ENCODE data around the gene ISG15. TPM values are rescaled to one million over a fixed set of nuclear protein-coding genes. Genes with fewer than 3 reads are reported as not detected.

The ISG15 gene
- 10 to 100 TPM in 1 of 2 donors, 1 to 10 TPM in 1; 8.3 to 29.0 TPM for total RNA-seq

DNA sequence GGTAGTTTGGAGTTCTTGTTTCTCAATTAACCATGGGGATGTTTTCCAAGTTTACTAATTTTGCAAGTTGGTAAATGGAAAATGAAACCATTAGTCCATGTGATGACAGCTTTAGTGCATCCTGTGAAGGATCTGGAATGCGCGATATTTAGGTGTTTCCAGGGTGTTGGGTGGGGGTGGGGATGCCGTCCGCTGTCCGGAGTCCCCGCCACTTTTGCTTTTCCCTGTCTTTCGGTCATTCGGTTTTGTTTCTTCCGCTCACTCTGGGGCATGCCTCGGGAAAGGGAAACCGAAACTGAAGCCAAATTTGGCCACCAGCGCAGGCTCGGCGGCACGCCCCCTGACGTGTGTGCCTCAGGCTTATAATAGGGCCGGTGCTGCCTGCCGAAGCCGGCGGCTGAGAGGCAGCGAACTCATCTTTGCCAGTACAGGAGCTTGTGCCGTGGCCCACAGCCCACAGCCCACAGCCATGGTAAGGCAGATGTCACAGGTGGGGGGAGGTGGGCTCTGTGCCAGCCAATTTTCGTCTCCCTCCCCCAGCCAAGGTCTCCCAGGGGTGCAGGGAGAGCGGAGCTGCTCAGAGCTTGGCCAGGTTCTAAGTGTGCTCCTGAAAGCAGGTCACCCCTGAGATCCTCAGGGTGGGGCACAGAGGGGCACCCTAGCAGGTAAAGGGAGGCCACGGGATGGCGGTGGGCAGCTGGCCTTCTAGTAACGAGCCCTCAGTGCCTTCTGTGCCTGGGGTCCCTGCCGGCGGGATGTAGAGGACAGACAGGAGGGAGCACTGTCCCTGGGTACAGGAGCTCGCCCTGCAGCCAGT is at the start of gene ISG15:
Gene ISG15 (plus strand): TSS at position 393 of the 817 bp plus-strand sequence. CDS start 77 bp downstream, at position 470.
- H3K9me3 ChIP-seq, result no peaks in the 10 kb centered on the region
- H3K36me3 ChIP-seq (replicated peaks in 1 of 2; ENCODE audit: insufficient read depth in 1 of 2, low read depth in 2 of 2), result no peaks in the 10 kb centered on the region
- H3K4me1 ChIP-seq, result peaks cover 17% of the 10 kb centered on the region
- peak within 1 kb of the TSS; percentile 36 to 43 for H3K4me3 ChIP-seq
- intact Hi-C loops (cut with DNase I), result no loop called here
- peak within 1 kb of the TSS; percentile 85 to 91 (median 88) for H3K27ac ChIP-seq
- H3K27me3 ChIP-seq, result no peaks in the 10 kb centered on the region
- DNase-seq, result peak; percentile 88 to 93 (median 90)
- ATAC-seq, result peak; percentile 96
- TF ChIP-seq POLR2A (IDR thresholded peaks at IDR 0.05), result peak; percentile 53 to 78 (median 64)
- TF ChIP-seq, protein P1, sequence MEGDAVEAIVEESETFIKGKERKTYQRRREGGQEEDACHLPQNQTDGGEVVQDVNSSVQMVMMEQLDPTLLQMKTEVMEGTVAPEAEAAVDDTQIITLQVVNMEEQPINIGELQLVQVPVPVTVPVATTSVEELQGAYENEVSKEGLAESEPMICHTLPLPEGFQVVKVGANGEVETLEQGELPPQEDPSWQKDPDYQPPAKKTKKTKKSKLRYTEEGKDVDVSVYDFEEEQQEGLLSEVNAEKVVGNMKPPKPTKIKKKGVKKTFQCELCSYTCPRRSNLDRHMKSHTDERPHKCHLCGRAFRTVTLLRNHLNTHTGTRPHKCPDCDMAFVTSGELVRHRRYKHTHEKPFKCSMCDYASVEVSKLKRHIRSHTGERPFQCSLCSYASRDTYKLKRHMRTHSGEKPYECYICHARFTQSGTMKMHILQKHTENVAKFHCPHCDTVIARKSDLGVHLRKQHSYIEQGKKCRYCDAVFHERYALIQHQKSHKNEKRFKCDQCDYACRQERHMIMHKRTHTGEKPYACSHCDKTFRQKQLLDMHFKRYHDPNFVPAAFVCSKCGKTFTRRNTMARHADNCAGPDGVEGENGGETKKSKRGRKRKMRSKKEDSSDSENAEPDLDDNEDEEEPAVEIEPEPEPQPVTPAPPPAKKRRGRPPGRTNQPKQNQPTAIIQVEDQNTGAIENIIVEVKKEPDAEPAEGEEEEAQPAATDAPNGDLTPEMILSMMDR (IDR thresholded peaks at IDR 0.05), result peak in 1 of 7 experiments; percentile 12
- WGBS, 2 donors, result 7% methylated on average over 14 to 30 of the region's 30 CpGs

DNA sequence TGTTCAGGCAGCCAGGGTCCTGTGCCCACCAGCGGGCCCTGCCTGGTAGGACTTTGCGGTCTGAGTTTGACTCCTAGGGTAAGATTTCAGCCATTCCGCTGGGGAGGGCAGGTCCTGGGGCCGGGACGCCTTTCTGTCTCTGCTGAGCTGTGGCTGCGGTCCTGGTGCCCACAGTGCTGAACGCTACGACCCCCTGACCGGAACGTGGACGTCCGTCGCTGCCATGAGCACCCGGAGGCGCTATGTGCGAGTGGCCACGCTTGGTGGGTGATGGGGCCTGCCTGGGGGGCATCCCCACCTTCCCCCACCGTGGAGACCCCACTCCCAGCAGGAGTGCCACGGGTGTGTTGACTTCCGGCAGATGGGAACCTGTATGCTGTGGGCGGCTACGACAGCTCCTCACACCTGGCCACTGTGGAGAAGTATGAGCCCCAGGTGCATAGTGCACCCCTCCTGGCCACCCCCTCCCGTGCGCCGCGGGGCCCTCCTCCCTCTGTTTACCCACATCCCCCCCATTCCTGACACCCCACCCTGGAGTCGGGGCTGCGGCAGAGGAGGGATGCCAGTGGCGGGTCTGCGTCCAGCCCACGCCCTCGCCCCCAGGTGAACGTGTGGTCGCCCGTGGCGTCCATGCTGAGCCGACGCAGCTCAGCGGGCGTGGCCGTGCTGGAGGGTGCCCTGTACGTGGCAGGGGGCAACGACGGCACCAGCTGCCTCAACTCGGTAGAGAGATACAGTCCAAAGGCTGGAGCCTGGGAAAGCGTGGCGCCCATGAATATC is 49.4 kb upstream of the ISG15 start:
- WGBS, 2 donors, result 90 to 95% methylated on average over 17 to 28 of the region's 47 CpGs
- no peak for DNase-seq

DNA sequence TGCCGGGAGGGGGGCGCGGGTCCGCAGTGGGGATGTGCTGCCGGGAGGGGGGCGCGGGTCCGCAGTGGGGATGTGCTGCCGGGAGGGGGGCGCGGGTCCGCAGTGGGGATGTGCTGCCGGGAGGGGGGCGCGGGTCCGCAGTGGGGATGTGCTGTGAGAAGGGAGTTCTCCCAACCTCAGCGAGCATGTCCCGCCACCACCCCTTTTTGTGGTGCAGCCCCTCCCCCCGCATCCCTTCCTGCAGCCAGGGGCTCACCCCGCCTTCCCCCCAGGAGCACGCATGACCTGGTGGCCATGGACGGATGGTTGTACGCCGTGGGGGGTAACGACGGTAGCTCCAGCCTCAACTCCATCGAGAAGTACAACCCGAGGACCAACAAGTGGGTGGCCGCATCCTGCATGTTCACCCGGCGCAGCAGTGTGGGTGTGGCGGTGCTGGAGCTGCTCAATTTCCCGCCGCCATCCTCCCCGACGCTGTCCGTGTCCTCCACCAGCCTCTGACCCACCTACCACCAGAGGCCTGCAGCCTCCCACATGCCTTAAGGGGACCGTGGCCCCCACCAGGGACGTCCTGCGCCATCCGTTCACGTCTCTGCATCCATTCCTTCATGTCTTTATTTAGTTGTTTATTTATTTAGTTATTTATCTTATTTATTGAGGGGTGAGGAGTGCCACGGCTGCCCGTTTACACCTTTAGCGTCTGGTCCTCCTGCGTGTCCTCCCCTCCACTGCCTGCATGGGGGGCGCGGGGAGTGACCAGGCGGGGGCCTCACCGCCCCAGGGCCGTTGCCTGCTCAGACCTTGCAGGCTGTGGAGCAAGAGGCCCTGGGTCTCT is 48.4 kb upstream of the ISG15 start:
- H3K36me3 ChIP-seq (replicated peaks in 1 of 2; ENCODE audit: insufficient read depth in 1 of 2, low read depth in 2 of 2), result no peaks in the 10 kb centered on the region
- no peaks in the 10 kb centered on the region for H3K27me3 ChIP-seq
- no peak overlapping the region for H3K4me3 ChIP-seq
- peaks cover 30% of the 10 kb centered on the region for H3K4me1 ChIP-seq
- no peak for DNase-seq
- intact Hi-C loops (cut with DNase I), result no loop called here
- 91 to 93% methylated on average over 21 to 35 of the region's 51 CpGs for WGBS, 2 donors
- no peak for ATAC-seq
- H3K9me3 ChIP-seq, result no peaks in the 10 kb centered on the region
- H3K27ac ChIP-seq, result no peak overlapping the region
- TF ChIP-seq, protein P1 (IDR thresholded peaks at IDR 0.05), result no peak
- TF ChIP-seq POLR2A (IDR thresholded peaks at IDR 0.05), result no peak

More for the DNA sequence above, 49.4 kb upstream of the ISG15 start:
- H3K9me3 ChIP-seq, result no peaks in the 10 kb centered on the region
- H3K36me3 ChIP-seq (replicated peaks in 1 of 2; ENCODE audit: insufficient read depth in 1 of 2, low read depth in 2 of 2), result no peaks in the 10 kb centered on the region
- peaks cover 37% of the 10 kb centered on the region for H3K4me1 ChIP-seq
- H3K27me3 ChIP-seq, result no peaks in the 10 kb centered on the region
- no peak overlapping the region for H3K4me3 ChIP-seq
- ATAC-seq, result no peak
- TF ChIP-seq, protein P1 (IDR thresholded peaks at IDR 0.05), result no peak
- TF ChIP-seq POLR2A (IDR thresholded peaks at IDR 0.05), result no peak
- no peak overlapping the region for H3K27ac ChIP-seq
- intact Hi-C loops (cut with DNase I), result no loop called here

DNA sequence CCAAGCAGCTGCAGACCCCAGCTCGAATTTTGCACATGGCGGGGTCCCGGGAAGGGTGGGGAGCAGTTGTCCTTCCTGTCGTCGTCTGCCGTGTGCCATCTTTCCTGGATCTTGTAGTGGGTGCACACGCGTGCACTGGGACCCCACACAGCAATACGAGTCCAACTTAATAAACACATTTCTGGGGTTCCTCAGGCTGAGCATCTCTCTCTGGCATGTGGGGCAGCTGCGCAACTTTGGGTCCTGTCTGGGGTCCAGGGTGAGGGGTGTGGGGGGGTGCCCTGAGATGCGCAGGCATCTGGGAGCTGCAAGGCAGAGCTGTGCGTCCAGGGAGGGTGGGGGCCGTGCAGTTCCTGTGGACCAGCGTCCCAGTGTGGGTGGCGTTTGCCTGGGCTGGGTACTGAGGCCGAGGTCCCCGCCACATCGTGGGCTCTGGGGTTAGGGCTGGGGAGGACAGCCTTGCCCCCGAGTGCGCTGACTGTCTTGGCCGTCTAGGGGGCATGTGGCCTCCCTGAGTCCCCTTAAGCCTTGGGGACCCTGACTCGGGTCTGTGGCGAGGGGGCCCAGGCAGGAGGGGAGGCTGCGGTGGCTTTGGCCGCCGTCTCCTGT is 47.7 kb upstream of the ISG15 start:
- intact Hi-C loops (cut with DNase I), result no loop called here
- Histone ChIP-seq H3K27me3 (peaks cover 0 to 2% of the 10 kb centered on the region in 2 donors), H3K4me1 (peaks cover 25% of the 10 kb centered on the region), H3K27ac (peak overlapping the region in 2 of 4 donors; percentile 72 to 82), H3K36me3 (replicated peaks in 1 of 2; ENCODE audit: insufficient read depth in 1 of 2, low read depth in 2 of 2) (no peaks in the 10 kb centered on the region), H3K4me3 (no peak overlapping the region), H3K9me3 (no peaks in the 10 kb centered on the region)
- DNase-seq (no peak), ATAC-seq (no peak)
- WGBS, 2 donors, result 80% methylated on average over 25 of the region's 26 CpGs; no CpG with 5 or more reads in 1 of the 2 donors
- TF ChIP-seq, protein P1 (IDR thresholded peaks at IDR 0.05), result no peak

All from body of pancreas (tissue), 4 donors.